ENCODE results near the gene GFY.

Gene GFY

DNA sequence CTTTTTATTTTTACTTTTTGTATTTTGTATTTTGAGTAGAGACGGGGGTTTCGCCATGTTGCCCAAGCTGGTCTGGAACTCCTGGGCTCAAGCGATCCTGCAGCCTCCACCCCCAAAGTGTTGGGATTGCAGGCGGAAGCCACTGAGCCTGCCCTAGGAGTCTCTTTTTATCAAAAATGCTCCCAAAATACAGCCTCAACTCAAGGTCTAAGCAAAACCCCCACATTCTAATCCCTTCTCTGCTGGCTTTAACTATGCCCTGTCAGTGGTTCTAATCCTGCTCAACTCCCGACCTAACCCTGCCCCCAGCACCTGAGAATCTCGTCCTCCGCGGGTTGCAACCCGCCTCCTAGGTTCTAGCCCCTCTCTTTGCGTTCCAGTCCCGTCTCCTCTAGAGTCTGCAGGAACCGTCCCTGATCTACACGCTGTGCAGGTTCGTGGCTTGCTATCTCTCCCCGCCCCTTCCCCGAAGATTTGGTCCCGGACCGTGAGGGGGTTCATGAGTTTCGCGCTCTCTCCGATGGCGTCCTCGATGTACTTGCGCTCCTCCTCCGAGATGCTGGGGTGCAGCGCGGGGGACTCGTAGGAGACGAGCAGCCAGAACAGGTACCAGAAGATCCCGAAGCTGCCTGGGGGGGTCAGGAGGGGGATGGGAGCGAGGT is 8.2 kb downstream of the GFY start:
- no peak for DNase-seq (ENCODE audit: insufficient read length, low spot score)
- no peak for FAIRE-seq
- TF ChIP-seq TAF1 (IDR thresholded peaks at IDR 0.05; ENCODE audit: low read depth, low read length) = no peak
- TF ChIP-seq POU2F2 (IDR thresholded peaks at IDR 0.05; ENCODE audit: low read depth, low read length) = no peak
- no peak for TF ChIP-seq PAX5 (IDR thresholded peaks at IDR 0.05; ENCODE audit: insufficient read depth, low read length, severe bottlenecking)
- no peak for TF ChIP-seq SPI1 (IDR thresholded peaks at IDR 0.05; ENCODE audit: low read depth, low read length)
- no peak for TF ChIP-seq POLR2A (IDR thresholded peaks at IDR 0.05; ENCODE audit: low read depth, low read length)

DNA sequence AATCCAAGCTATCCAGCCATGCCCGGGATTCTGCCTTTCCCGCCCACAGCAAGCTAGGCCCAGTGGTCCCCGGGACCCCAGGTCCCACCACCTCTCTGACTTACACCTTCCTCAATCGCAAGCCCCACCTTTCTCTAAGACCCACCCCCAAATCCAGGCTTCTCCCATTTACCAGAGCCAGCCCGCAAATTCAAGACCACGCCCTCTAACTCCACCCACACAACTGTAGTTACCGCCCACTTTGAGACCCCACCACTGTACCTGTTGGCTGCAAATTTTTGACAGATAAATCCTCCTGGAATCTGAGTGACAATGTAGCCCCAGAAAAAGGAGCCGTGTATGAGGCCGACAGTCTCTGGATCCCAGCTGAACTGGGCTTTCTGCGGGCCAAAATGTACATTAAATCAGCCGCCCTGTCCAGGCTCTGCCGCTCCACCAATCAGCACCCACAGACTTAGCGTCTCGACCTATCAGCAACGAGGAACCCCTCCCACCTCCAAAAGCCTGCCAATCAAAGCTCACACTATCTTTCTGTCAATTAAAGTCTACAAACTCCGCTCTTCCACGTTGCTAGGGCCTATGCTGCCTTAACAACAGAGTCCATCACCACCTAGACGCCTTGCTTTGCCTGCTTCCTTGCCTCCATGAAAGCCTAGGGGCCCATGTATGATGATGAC is 9.9 kb downstream of the GFY start:
- FAIRE-seq = no peak
- DNase-seq (ENCODE audit: insufficient read length, low spot score) = no peak
- TF ChIP-seq PAX5 (IDR thresholded peaks at IDR 0.05; ENCODE audit: insufficient read depth, low read length, severe bottlenecking) (no peak), POU2F2 (IDR thresholded peaks at IDR 0.05; ENCODE audit: low read depth, low read length) (no peak), TAF1 (IDR thresholded peaks at IDR 0.05; ENCODE audit: low read depth, low read length) (no peak), POLR2A (IDR thresholded peaks at IDR 0.05; ENCODE audit: low read depth, low read length) (no peak), POLR2AphosphoS5 (IDR thresholded peaks at IDR 0.05; ENCODE audit: low read depth, low read length) (no peak)

- FAIRE-seq = no peak
- TF ChIP-seq POLR2AphosphoS5 (IDR thresholded peaks at IDR 0.05; ENCODE audit: low read depth, low read length) (no peak), TAF1 (IDR thresholded peaks at IDR 0.05; ENCODE audit: low read depth, low read length) (no peak), SPI1 (IDR thresholded peaks at IDR 0.05; ENCODE audit: low read depth, low read length) (no peak), PAX5 (IDR thresholded peaks at IDR 0.05; ENCODE audit: insufficient read depth, low read length, severe bottlenecking) (no peak), POU2F2 (IDR thresholded peaks at IDR 0.05; ENCODE audit: low read depth, low read length) (no peak), POLR2A (IDR thresholded peaks at IDR 0.05; ENCODE audit: low read depth, low read length) (no peak)
- DNase-seq (ENCODE audit: insufficient read length, low spot score) = no peak
Measured at GRCh38 chr19:49435670-49436069, 10.5 kb downstream of the GFY start.

- no peak for DNase-seq (ENCODE audit: insufficient read length, low spot score)
- TF ChIP-seq SPI1 (IDR thresholded peaks at IDR 0.05; ENCODE audit: low read depth, low read length) (no peak), POLR2AphosphoS5 (IDR thresholded peaks at IDR 0.05; ENCODE audit: low read depth, low read length) (no peak), PAX5 (IDR thresholded peaks at IDR 0.05; ENCODE audit: insufficient read depth, low read length, severe bottlenecking) (no peak), TAF1 (IDR thresholded peaks at IDR 0.05; ENCODE audit: low read depth, low read length) (no peak), POLR2A (IDR thresholded peaks at IDR 0.05; ENCODE audit: low read depth, low read length) (no peak), POU2F2 (IDR thresholded peaks at IDR 0.05; ENCODE audit: low read depth, low read length) (no peak)
- no peak for FAIRE-seq
Measured at GRCh38 chr19:49436381-49437017, 11.3 kb downstream of the GFY start.

DNA sequence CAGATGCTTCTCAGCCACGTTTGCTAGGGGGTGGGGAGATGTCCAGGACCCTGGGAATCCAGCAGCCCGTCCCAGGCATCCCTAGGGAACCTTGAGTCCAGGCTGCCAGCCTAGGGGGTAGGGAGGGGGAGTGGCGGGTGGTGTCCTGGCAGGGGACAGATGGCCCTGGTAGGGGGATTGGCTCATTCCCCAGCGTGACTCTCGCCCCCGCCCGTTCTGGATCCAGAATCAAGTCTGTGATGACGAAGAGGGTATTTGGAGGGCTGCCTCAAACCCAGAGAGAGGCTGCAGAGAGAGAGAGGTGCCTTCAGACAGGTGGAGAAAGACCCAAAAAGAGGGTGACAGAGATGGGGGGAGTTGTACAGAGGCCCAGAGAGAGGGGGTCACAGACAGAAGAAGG is 12.0 kb downstream of the GFY start:
- FAIRE-seq (no peak), DNase-seq (ENCODE audit: insufficient read length, low spot score) (no peak)
- TF ChIP-seq TAF1 (IDR thresholded peaks at IDR 0.05; ENCODE audit: low read depth, low read length) (no peak), PAX5 (IDR thresholded peaks at IDR 0.05; ENCODE audit: insufficient read depth, low read length, severe bottlenecking) (no peak), POLR2AphosphoS5 (IDR thresholded peaks at IDR 0.05; ENCODE audit: low read depth, low read length) (no peak), POU2F2 (IDR thresholded peaks at IDR 0.05; ENCODE audit: low read depth, low read length) (no peak), SPI1 (IDR thresholded peaks at IDR 0.05; ENCODE audit: low read depth, low read length) (no peak), POLR2A (IDR thresholded peaks at IDR 0.05; ENCODE audit: low read depth, low read length) (no peak)

DNA sequence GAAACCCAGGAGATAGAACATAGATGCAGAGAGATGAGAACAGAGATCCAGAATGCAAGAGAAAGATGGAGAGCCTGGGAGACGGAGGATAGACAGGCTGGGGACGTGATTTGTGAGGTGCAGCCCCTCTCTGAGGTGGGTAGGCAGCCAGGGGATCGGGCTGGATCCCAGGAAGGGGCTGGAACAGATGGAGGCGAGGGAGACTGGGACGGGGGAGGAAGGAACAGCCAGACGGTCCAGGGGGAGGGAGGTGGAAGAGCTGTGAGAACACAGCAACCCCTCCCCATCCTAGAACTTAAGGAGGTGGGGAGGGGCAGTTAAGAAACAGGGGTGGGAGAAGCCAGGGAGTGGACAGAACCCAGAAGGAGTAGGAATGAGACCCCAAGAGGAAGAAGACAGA is 13.1 kb downstream of the GFY start:
- no peak for DNase-seq (ENCODE audit: insufficient read length, low spot score)
- FAIRE-seq = no peak
- TF ChIP-seq POU2F2 (IDR thresholded peaks at IDR 0.05; ENCODE audit: low read depth, low read length) = no peak
- no peak for TF ChIP-seq POLR2AphosphoS5 (IDR thresholded peaks at IDR 0.05; ENCODE audit: low read depth, low read length)
- TF ChIP-seq PAX5 (IDR thresholded peaks at IDR 0.05; ENCODE audit: insufficient read depth, low read length, severe bottlenecking) = no peak
- no peak for TF ChIP-seq SPI1 (IDR thresholded peaks at IDR 0.05; ENCODE audit: low read depth, low read length)
- TF ChIP-seq TAF1 (IDR thresholded peaks at IDR 0.05; ENCODE audit: low read depth, low read length) = no peak
- no peak for TF ChIP-seq POLR2A (IDR thresholded peaks at IDR 0.05; ENCODE audit: low read depth, low read length)

GRCh38 chr19:49439836-49440235 is 14.6 kb downstream of the GFY start:
- TF ChIP-seq POU2F2 (IDR thresholded peaks at IDR 0.05; ENCODE audit: low read depth, low read length) = no peak
- TF ChIP-seq POLR2AphosphoS5 (IDR thresholded peaks at IDR 0.05; ENCODE audit: low read depth, low read length) = no peak
- TF ChIP-seq POLR2A (IDR thresholded peaks at IDR 0.05; ENCODE audit: low read depth, low read length) = no peak
- no peak for TF ChIP-seq SPI1 (IDR thresholded peaks at IDR 0.05; ENCODE audit: low read depth, low read length)
- no peak for TF ChIP-seq TAF1 (IDR thresholded peaks at IDR 0.05; ENCODE audit: low read depth, low read length)
- TF ChIP-seq PAX5 (IDR thresholded peaks at IDR 0.05; ENCODE audit: insufficient read depth, low read length, severe bottlenecking) = no peak
- DNase-seq (ENCODE audit: insufficient read length, low spot score) (no peak), FAIRE-seq (no peak)

DNA sequence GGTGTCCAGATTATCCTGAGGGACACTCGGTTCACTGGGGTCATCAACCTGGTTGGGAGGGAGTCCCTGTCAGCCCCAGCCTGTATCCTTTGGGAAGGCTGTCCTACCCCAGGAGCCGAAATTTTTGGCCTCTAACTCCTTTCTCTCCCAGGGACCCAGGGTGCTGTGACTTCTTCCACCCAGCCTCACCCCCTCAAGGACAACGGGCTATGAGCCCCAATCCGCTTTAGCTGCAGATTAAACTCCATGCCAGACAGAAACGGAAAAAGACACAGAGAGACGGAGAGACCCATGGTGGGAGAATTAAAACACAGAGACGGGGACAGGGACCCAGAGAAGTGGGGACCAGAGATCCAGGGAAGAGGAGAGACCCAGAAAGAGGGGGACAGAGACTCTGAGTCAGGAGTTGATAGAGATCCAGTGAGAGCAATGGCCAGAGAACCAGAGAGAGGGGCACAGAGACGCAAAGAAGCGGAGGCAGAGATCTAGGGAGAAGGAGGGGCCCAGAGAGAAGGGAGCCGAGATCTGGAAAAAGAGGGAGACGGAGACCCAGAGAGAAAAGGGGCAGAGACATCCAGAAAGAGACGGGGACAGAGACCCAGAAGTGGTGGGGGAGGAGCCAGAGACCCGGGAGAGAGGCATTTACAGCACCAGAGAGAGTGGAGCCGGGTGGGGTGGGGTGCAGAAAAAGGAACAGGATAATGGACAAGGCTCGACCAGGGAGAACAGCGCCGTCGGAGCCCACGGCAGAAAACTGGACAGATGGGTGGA is 15.4 kb downstream of the GFY start:
- DNase-seq (ENCODE audit: insufficient read length, low spot score) = no peak
- no peak for FAIRE-seq
- TF ChIP-seq TAF1 (IDR thresholded peaks at IDR 0.05; ENCODE audit: low read depth, low read length) = no peak
- no peak for TF ChIP-seq POLR2A (IDR thresholded peaks at IDR 0.05; ENCODE audit: low read depth, low read length)
- no peak for TF ChIP-seq SPI1 (IDR thresholded peaks at IDR 0.05; ENCODE audit: low read depth, low read length)
- TF ChIP-seq POLR2AphosphoS5 (IDR thresholded peaks at IDR 0.05; ENCODE audit: low read depth, low read length) = no peak
- no peak for TF ChIP-seq POU2F2 (IDR thresholded peaks at IDR 0.05; ENCODE audit: low read depth, low read length)
- no peak for TF ChIP-seq PAX5 (IDR thresholded peaks at IDR 0.05; ENCODE audit: insufficient read depth, low read length, severe bottlenecking)
